PFSK-1 (cell line): ENCODE measurements around the gene MSI2.

Source experiments
- FOXP2 ChIP-seq: optimal IDR thresholded peaks from 2 replicates; pipeline ENCODE3; 2011; ENCODE audit warnings: borderline replicate concordance, control low read depth, inconsistent platforms; ENCODE audit not compliant: insufficient read depth; ENCODE audit errors: extremely low read length, extremely low read depth
- POLR2AphosphoS5 ChIP-seq: IDR thresholded peaks from 2 replicates; pipeline ENCODE4 v1.6.1; 2012; ENCODE audit warnings: low read depth, mild to moderate bottlenecking, control low read depth, low read length, moderate library complexity
- REST ChIP-seq, 2 experiments: IDR thresholded peaks; 2 replicates each; pipeline versions ENCODE4 v1.6.1 to v1.8.0; 2011 to 2012; ENCODE audit warnings: low read depth in 2 of 2, low read length in 2 of 2, control low read depth in 1 of 2, inconsistent platforms in 1 of 2, mild to moderate bottlenecking in 1 of 2, moderate library complexity in 1 of 2; ENCODE audit not compliant: insufficient read depth in 1 of 2
- SIN3A ChIP-seq: IDR thresholded peaks from 2 replicates; pipeline ENCODE4 v1.6.1; 2012; ENCODE audit warnings: mild to moderate bottlenecking, low read length, moderate library complexity, borderline replicate concordance; ENCODE audit not compliant: insufficient read depth
- TAF1 ChIP-seq: IDR thresholded peaks from 2 replicates; pipeline ENCODE4 v1.6.1; 2012; ENCODE audit warnings: low read length, control low read depth, borderline replicate concordance; ENCODE audit not compliant: insufficient read depth

The MSI2 gene

GRCh38 chr17:57692770-57693169, 436.4 kb downstream of the MSI2 start:
- TF ChIP-seq REST (IDR thresholded peaks at IDR 0.05; ENCODE audit: insufficient read depth in 1 of 2, low read depth in 2 of 2, low read length in 2 of 2) = no peak
- no peak for TF ChIP-seq TAF1

GRCh38 chr17:57694051-57694450, 437.7 kb downstream of the MSI2 start:
- TF ChIP-seq POLR2AphosphoS5 (no peak), FOXP2 (no peak), TAF1 (no peak), REST (IDR thresholded peaks at IDR 0.05; ENCODE audit: insufficient read depth in 1 of 2, low read depth in 2 of 2, low read length in 2 of 2) (no peak), SIN3A (no peak)

GRCh38 chr17:57696050-57696449, 439.7 kb downstream of the MSI2 start:
- TF ChIP-seq REST (IDR thresholded peaks at IDR 0.05; ENCODE audit: insufficient read depth in 1 of 2, low read depth in 2 of 2, low read length in 2 of 2) (no peak), FOXP2 (no peak), SIN3A (no peak), POLR2AphosphoS5 (no peak), TAF1 (no peak)

GRCh38 chr17:57697197-57697596, 440.9 kb downstream of the MSI2 start:
- no peak for TF ChIP-seq REST (IDR thresholded peaks at IDR 0.05; ENCODE audit: insufficient read depth in 1 of 2, low read depth in 2 of 2, low read length in 2 of 2)
- TF ChIP-seq TAF1 = no peak
- no peak for TF ChIP-seq SIN3A
- no peak for TF ChIP-seq POLR2AphosphoS5
- TF ChIP-seq FOXP2 = no peak
